IMR-90 (cell line): ENCODE measurements around the gene PCSK6. TPM values are rescaled to one million over a fixed set of nuclear protein-coding genes. Genes with fewer than 3 reads are reported as not detected.
"Not testable (repeated sequence)": the region's sequence is repeated elsewhere in the genome, so short reads cannot be mapped to it uniquely, and the experiment has no call there.

ENCODE experiments used
- ATAC-seq: fragments of 200-7000 bp; cut with Tn5 transposase; 2 replicates; pipeline ENCODE4 v1.9.1; 2020; ENCODE audit warnings: low read depth, mild to moderate bottlenecking, moderate library complexity
- BruUV-seq: library from RNA; stranded (reverse); fragments of 400-500 nt; replicated peaks from 2 replicates; lab custom pipeline; 2021; lab: Mats Ljungman, UMichigan
- CTCF ChIA-PET: fragments of 300-600 bp; formaldehyde crosslinking; extraction: SDS; loops from one replicate; lab custom pipeline; 2021; ENCODE audit warnings: antibody characterized with exemption; lab: Yijun Ruan, JAX
- POLR2A ChIA-PET: fragments of 300-600 bp; sonication (Branson Sonifier 250); formaldehyde crosslinking; loops from one replicate; lab custom pipeline; 2022; ENCODE audit warnings: antibody characterized with exemption; ENCODE audit not compliant: unreplicated experiment; lab: Charles Lee
- DNase-seq: peaks from one replicate; pipeline ENCODE4 v3.0.0; 2013
- H2AFZ ChIP-seq: replicated peaks from 2 replicates; pipeline ENCODE3; 2013; ENCODE audit warnings: low read length, mild to moderate bottlenecking; ENCODE audit not compliant: poor library complexity
- H2AK5ac ChIP-seq: 2 replicates; pipeline ENCODE4 v1.6.1; 2013; ENCODE audit warnings: low read depth, low read length, inconsistent platforms
- H2AK9ac ChIP-seq: replicated peaks from 2 replicates; pipeline ENCODE3; 2013; ENCODE audit warnings: mild to moderate bottlenecking, low read depth, low read length, moderate library complexity; ENCODE audit not compliant: poor library complexity
- H2BK120ac ChIP-seq: 2 replicates; pipeline ENCODE4 v1.6.1; 2013; ENCODE audit warnings: low read depth, low read length, inconsistent platforms
- H2BK15ac ChIP-seq: 3 replicates; pipeline ENCODE4 v1.6.1; 2013; ENCODE audit warnings: low read depth, low read length, inconsistent platforms
- H2BK20ac ChIP-seq: 2 replicates; pipeline ENCODE4 v1.6.1; 2013; ENCODE audit warnings: low read depth, mild to moderate bottlenecking, inconsistent platforms, low read length, moderate library complexity
- H2BK5ac ChIP-seq: 2 replicates; pipeline ENCODE4 v1.6.1; 2013; ENCODE audit warnings: mild to moderate bottlenecking, low read depth, low read length, inconsistent platforms; ENCODE audit not compliant: poor library complexity, severe bottlenecking
- H3K14ac ChIP-seq: replicated peaks from 2 replicates; pipeline ENCODE4 v1.6.1; 2013; ENCODE audit warnings: low read depth, low read length, inconsistent platforms
- H3K18ac ChIP-seq: 2 replicates; pipeline ENCODE4 v1.6.1; 2013; ENCODE audit warnings: low read depth, low read length, control low read depth
- H3K23ac ChIP-seq: 2 replicates; pipeline ENCODE4 v1.6.1; 2013; ENCODE audit warnings: low read depth, low read length, inconsistent platforms
- H3K27ac ChIP-seq: 2 replicates; pipeline ENCODE4 v1.5.1; 2013; ENCODE audit warnings: mild to moderate bottlenecking, control low read depth, low read length; ENCODE audit not compliant: insufficient read depth
- H3K27me3 ChIP-seq: 2 replicates; pipeline ENCODE4 v1.6.1; 2013; ENCODE audit warnings: low read length; ENCODE audit not compliant: control insufficient read depth, insufficient read depth
- H3K36me3 ChIP-seq: 2 replicates; pipeline ENCODE4 v1.6.1; 2013; ENCODE audit warnings: low read length, mixed read lengths; ENCODE audit not compliant: control insufficient read depth, insufficient read depth
- H3K4ac ChIP-seq: 2 replicates; pipeline ENCODE4 v1.6.1; 2013; ENCODE audit warnings: low read depth, low read length, inconsistent platforms
- H3K4me1 ChIP-seq: 2 replicates; pipeline ENCODE4 v1.6.1; 2013; ENCODE audit warnings: low read length, mixed read lengths; ENCODE audit not compliant: control insufficient read depth, insufficient read depth
- H3K4me2 ChIP-seq: 2 replicates; pipeline ENCODE4 v1.6.1; 2013; ENCODE audit warnings: low read depth, mild to moderate bottlenecking, control low read depth, low read length, moderate library complexity
- H3K4me3 ChIP-seq: 2 replicates; pipeline ENCODE4 v1.5.1; 2013; ENCODE audit warnings: low read depth, mild to moderate bottlenecking, control low read depth, low read length, moderate library complexity; ENCODE audit not compliant: insufficient read depth
- H3K56ac ChIP-seq: 2 replicates; pipeline ENCODE4 v1.6.1; 2013; ENCODE audit warnings: low read length, inconsistent platforms; ENCODE audit not compliant: insufficient read depth; ENCODE audit errors: extremely low read depth
- H3K79me1 ChIP-seq, 2 experiments: 2 replicates each; pipeline ENCODE4 v1.6.1; 2013; ENCODE audit warnings: low read length in 2 of 2, inconsistent platforms in 1 of 2, low read depth in 1 of 2
- H3K9ac ChIP-seq: 2 replicates; pipeline ENCODE4 v1.6.1; 2013; ENCODE audit warnings: low read depth, low read length, control low read depth
- H3K9me1 ChIP-seq: 2 replicates; pipeline ENCODE4 v1.6.1; 2013; ENCODE audit warnings: low read length, inconsistent platforms; ENCODE audit not compliant: insufficient read depth
- H3K9me3 ChIP-seq: 2 replicates; pipeline ENCODE4 v1.6.1; 2013; ENCODE audit warnings: low read length; ENCODE audit not compliant: control insufficient read depth, insufficient read depth
- H4K20me1 ChIP-seq: 2 replicates; pipeline ENCODE4 v1.6.1; 2013; ENCODE audit warnings: low read length, inconsistent platforms; ENCODE audit not compliant: insufficient read depth
- H4K5ac ChIP-seq: 2 replicates; pipeline ENCODE4 v1.6.1; 2013; ENCODE audit warnings: mild to moderate bottlenecking, low read depth, low read length, control low read depth
- H4K8ac ChIP-seq, 2 experiments: 2 replicates each; pipeline ENCODE4 v1.6.1; 2013; ENCODE audit warnings: low read depth in 2 of 2, low read length in 2 of 2, control low read depth in 1 of 2, inconsistent platforms in 1 of 2
- H4K91ac ChIP-seq: 2 replicates; pipeline ENCODE4 v1.6.1; 2013; ENCODE audit warnings: low read depth, low read length, inconsistent platforms; ENCODE audit not compliant: insufficient read depth
- WGBS, 2 experiments: methylation state at CpG; one replicate each; pipeline versions ENCODE4 v1.1.5 to v1.1.7; 2013; ENCODE audit warnings: missing lambda C conversion rate in 2 of 2; ENCODE audit not compliant: insufficient read length in 1 of 2; ENCODE audit errors: extremely low coverage in 2 of 2; 5-methylcytosine and 5-hydroxymethylcytosine counted together
- dilution Hi-C: fragments of 300-500 bp; cut with HindIII; formaldehyde crosslinking; loops from one replicate; pipeline ENCODE4 v1.14.3; 2018; ENCODE audit warnings: low sequenced_read_pairs; ENCODE audit not compliant: unreplicated experiment
- in situ Hi-C: fragments of 300-500 bp; cut with MboI; formaldehyde crosslinking; loops from 3 replicates; pipeline ENCODE4 v1.14.3; 2019; ENCODE audit warnings: low sequenced_read_pairs, inconsistent platforms, mixed read lengths
- intact Hi-C: fragments of 100-400 bp; cut with micrococcal nuclease; formaldehyde crosslinking; loops from 2 replicates; pipeline ENCODE4 v1.10.0; 2022
- polyA plus RNA-seq, 3 experiments: library from polyadenylated mRNA; depleted of rRNA; stranded (reverse); fragments of >200 nt; gene quantifications; 2 replicates each; pipeline ENCODE4 v1.2.3, GENCODE V29; 2012; ENCODE audit warnings: low replicate concordance in 1 of 3
- total RNA-seq: library from RNA; depleted of rRNA; stranded (reverse); fragments of >200 nt; gene quantifications from 2 replicates; pipeline ENCODE4 v1.2.3, GENCODE V29; 2012

Gene PCSK6
- total and polyA plus RNA-seq, 2 of the 4 experiments (the other 2 are of a cell fraction), result not detected

GRCh38 chr15:101287342-101287741, 202.2 kb downstream of the PCSK6 start:
- intact Hi-C loops, H3K4me2 ChIP-seq, POLR2A ChIA-PET, H3K9ac ChIP-seq, H2AK5ac ChIP-seq, H4K8ac ChIP-seq, H4K91ac ChIP-seq, dilution Hi-C loops, H3K18ac ChIP-seq, ATAC-seq, BruUV-seq, H2BK15ac ChIP-seq, H3K56ac ChIP-seq, H4K5ac ChIP-seq, H2BK20ac ChIP-seq, H2BK120ac ChIP-seq, H3K27ac ChIP-seq, H3K4ac ChIP-seq, H3K23ac ChIP-seq, H3K4me3 ChIP-seq, DNase-seq, H2BK5ac ChIP-seq, H3K9me3 ChIP-seq, H2AK9ac ChIP-seq, H3K14ac ChIP-seq, H3K9me1 ChIP-seq, H3K27me3 ChIP-seq, in situ Hi-C loops, H3K4me1 ChIP-seq, H2AFZ ChIP-seq: not testable (repeated sequence)
- CTCF ChIA-PET, result interaction anchor here (0.7 to 2.4 kb wide), 2 partner anchors 29 to 355 kb away, joined by 6 to 9 read pairs; no protein-coding TSS in a partner anchor
- H3K79me1 ChIP-seq, result peaks cover 31 to 48% of the 10 kb centered on the region in 2 experiments
- peaks cover 28% of the 10 kb centered on the region for H4K20me1 ChIP-seq
- WGBS, 2 experiments, result no CpG with 5 or more reads among the region's 6 CpGs
- H3K36me3 ChIP-seq, result peaks cover 42% of the 10 kb centered on the region
